ENCODE results near the gene RBM44.

DNA sequence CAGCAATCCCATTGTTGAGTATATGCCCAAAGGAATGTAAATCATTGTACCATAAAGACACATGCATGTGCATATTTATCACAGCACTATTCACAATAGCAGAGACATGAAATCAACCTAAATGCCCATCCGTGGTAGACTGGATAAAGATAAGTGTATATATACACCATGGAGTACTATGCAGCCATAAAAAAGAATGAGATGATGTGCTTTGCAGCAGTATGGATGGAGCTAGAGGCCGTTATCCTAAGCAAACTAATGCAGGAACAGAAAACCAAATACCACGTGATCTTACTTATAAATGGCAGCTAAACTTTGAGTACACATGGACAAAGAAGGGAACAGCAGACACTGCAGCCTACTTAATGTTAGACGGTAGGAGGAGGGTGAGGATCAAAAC, 42.5 kb downstream of the RBM44 start:
- TF ChIP-seq, protein P1, sequence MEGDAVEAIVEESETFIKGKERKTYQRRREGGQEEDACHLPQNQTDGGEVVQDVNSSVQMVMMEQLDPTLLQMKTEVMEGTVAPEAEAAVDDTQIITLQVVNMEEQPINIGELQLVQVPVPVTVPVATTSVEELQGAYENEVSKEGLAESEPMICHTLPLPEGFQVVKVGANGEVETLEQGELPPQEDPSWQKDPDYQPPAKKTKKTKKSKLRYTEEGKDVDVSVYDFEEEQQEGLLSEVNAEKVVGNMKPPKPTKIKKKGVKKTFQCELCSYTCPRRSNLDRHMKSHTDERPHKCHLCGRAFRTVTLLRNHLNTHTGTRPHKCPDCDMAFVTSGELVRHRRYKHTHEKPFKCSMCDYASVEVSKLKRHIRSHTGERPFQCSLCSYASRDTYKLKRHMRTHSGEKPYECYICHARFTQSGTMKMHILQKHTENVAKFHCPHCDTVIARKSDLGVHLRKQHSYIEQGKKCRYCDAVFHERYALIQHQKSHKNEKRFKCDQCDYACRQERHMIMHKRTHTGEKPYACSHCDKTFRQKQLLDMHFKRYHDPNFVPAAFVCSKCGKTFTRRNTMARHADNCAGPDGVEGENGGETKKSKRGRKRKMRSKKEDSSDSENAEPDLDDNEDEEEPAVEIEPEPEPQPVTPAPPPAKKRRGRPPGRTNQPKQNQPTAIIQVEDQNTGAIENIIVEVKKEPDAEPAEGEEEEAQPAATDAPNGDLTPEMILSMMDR (IDR thresholded peaks at IDR 0.05): no peak
- TF ChIP-seq POLR2A (IDR thresholded peaks at IDR 0.05): no peak
